RPMI8226 (cell line): ENCODE data around the gene NBPF12.
"Not testable (repeated sequence)": the region's sequence is repeated elsewhere in the genome, so short reads cannot be mapped to it uniquely, and the experiment has no call there.

Experiments used
- DNase-seq: peaks from one replicate; pipeline ENCODE4 v3.0.0-alpha.2; 2015

Gene NBPF12, protein sequence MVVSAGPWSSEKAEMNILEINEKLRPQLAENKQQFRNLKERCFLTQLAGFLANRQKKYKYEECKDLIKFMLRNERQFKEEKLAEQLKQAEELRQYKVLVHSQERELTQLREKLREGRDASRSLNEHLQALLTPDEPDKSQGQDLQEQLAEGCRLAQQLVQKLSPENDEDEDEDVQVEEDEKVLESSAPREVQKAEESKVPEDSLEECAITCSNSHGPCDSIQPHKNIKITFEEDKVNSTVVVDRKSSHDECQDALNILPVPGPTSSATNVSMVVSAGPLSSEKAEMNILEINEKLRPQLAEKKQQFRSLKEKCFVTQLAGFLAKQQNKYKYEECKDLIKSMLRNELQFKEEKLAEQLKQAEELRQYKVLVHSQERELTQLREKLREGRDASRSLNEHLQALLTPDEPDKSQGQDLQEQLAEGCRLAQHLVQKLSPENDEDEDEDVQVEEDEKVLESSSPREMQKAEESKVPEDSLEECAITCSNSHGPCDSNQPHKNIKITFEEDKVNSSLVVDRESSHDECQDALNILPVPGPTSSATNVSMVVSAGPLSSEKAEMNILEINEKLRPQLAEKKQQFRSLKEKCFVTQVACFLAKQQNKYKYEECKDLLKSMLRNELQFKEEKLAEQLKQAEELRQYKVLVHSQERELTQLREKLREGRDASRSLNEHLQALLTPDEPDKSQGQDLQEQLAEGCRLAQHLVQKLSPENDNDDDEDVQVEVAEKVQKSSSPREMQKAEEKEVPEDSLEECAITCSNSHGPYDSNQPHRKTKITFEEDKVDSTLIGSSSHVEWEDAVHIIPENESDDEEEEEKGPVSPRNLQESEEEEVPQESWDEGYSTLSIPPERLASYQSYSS (N-terminal part only)

GRCh38 chr1:146938242-146938902 is at the start of gene NBPF12:
Gene NBPF12 (plus strand): TSS chr1:146938324. CDS start chr1:146960144, 21,820 bp downstream.
- peak; percentile 89 for DNase-seq

- DNase-seq = not testable (repeated sequence)
These were observed 46.8 kb upstream of the NBPF12 start for GRCh38 chr1:146891355-146891754.

- not testable (repeated sequence) for DNase-seq
These were observed 45.8 kb upstream of the NBPF12 start for GRCh38 chr1:146892331-146892730.

DNA sequence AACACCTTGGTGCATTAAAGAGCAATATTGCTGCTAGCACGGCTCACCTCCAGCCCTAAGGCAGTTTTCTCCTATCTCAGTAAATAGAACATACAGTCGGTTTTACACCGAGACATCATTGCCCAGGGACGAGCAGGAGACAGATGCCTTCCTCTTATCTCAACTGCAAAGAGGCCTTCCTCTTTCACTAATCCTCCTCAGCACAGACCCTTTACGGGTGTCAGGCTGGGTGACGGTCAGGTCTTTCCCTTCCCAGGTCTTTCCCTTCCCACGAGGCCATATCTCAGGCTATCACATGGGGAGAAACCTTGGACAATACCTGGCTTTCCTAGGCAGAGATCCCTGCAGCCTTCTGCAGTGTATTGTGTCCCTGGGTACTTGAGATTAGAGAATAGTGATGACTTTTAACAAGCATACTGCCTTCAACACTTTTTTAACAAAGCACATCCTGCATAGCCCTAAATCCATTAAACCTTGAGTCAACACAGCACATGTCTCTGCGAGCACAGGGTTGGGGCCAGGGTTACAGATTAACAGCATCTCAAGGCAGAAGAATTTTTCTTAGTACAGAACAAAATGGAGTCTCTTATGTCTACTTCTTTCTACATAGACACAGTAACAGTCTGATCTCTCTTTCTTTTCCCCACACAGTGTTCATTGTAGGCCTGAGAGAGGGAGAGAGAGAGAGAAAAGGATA is 30.4 kb upstream of the NBPF12 start:
- DNase-seq = not testable (repeated sequence)

- not testable (repeated sequence) for DNase-seq
These were observed 25.1 kb upstream of the NBPF12 start for GRCh38 chr1:146912975-146913374.

GRCh38 chr1:146920811-146921210 is 17.3 kb upstream of the NBPF12 start:
- not testable (repeated sequence) for DNase-seq

DNA sequence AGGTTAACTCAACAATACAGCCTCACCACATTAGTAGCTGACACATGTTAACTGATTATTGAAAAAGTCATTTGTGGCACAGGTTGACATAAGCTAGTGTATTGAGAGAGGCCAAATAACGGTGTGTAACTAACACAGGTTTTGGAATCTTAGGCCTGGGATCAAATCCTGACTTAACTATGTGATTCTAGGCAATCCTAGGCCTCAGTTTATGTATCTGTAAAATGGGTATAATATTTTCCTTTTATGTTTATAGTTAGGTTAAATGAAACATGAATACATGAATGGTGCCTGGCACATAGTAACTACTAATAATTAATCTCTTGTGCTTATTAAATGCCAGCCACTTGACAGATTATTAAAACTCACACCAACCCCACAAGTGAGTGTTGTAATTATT is 15.5 kb upstream of the NBPF12 start:
- not testable (repeated sequence) for DNase-seq

DNA sequence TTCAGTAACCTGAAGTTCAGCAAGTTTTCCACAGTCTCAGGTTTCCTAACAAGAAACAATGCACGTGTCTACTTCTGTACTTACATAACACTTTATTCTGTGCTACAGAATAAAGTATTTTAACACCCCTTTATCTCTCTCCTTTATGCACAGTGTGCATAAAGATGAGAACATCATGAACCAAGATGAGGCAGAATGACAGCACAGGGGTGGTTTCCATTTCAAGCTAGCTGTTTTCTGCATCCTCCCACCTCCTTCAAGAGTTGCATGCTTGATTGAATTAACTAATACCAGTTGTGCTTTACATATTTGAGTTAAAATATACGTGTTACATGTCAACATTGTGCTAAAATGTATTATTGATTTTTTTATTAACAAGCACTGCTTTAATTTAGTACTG is 14.0 kb upstream of the NBPF12 start:
- not testable (repeated sequence) for DNase-seq

- DNase-seq = not testable (repeated sequence)
These were observed 11.7 kb upstream of the NBPF12 start for GRCh38 chr1:146926413-146926812.

DNA sequence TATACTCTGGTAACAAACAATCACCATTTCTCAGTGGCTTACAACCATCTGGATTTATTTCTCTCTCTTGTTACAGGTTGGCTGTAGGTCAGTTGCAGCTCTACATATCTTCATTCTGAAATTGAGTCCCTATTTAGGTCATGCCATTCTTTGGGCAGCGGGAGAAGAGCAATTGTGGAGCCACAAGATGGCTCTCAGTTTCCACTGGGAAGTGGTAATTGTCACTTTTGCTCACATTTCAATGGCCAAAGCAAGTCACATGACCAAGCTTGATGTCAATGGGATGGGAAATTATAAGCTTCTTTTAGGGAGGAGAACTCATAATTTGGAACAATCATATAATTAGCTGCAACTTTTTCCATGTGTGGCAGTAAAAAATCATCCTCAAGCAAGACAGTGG is 7.9 kb upstream of the NBPF12 start:
- not testable (repeated sequence) for DNase-seq

DNA sequence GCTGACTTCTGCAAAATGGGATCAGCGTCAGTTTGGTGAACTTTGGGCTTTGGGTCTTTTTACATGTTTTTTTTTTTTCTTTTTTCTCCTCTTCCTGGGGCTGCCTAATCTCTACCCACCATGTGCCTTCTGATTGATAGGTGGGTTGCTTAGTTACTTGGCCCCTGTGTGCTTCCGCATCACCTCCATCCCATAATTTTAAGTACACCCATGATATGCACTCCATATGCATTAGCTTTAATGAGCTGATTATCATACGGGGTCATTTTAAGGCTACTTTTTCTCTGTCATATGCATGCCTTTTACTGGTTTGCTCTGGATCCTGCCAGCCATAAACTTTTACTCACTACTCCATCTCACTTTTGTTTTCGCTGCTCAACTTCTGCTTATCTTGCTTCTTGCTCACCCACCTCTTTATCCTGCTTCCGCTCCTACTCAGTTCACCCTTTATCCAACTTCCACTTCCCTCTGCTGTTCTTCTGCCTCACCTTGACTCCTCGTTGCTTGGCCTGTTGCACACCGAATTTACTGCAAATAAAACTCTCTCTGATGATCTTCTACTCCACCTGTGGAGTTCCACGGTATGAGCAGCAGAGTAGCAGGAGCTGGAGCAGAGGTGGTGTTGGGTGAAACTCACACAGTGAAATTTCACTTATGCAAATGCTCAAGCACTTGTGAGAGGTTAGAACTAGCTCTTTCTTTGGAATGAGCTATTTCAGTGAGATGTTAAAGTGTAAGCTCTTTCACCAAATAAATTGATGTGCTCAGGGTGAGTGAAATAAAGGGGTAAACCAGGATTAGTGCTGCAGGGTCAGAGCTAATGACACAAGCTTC is 3.5 kb upstream of the NBPF12 start:
- peak; percentile 15 for DNase-seq

GRCh38 chr1:146937462-146937861 is 662 bp upstream of the NBPF12 start:
- DNase-seq = not testable (repeated sequence)

GRCh38 chr1:146938927-146939786 is 1.0 kb downstream of the NBPF12 start:
- DNase-seq = peak; percentile 85

DNA sequence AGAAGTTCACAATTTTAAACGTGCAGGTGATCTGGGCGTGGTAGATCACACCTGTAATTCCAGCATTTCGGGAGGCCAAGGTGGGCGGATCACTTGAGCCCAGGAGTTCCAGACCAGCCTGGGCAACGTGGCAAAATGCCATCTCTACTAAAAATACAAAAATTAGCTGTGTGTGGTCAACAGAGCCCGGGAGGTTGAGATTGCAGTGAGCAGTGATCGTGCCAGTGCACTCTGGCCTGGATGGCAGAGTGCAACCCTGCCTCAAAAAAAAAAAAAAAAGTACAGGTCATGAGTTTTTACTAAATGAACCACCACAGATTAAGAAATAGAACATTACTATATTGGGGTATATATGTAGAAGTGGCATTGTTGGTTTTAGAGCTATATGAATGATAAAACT is 2.2 kb downstream of the NBPF12 start:
- DNase-seq = not testable (repeated sequence)

- DNase-seq = not testable (repeated sequence)
These were observed 5.3 kb downstream of the NBPF12 start for GRCh38 chr1:146943342-146943886.

- DNase-seq = not testable (repeated sequence)
These were observed 10.0 kb downstream of the NBPF12 start for GRCh38 chr1:146948127-146948526.

DNA sequence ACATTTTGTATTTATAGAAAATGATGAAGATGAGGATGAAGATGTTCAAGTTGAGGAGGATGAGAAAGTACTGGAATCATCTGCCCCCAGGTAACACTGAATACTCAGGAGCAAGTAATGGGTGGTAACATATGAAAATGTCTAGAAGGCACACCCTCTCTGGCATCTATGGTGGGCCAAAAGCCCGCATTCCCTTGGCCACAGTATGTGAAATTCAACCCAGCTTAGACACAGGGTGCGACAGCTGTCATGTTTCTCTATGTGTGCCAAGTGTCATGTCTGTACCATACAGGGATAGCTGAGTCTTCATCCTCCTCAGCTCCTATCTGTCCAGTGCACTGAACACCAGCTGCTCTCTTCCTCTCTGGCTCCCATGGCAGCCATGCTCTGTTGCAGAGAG is 26.2 kb downstream of the NBPF12 start:
- DNase-seq = not testable (repeated sequence)

GRCh38 chr1:146966351-146966750 is 28.2 kb downstream of the NBPF12 start:
- not testable (repeated sequence) for DNase-seq

DNA sequence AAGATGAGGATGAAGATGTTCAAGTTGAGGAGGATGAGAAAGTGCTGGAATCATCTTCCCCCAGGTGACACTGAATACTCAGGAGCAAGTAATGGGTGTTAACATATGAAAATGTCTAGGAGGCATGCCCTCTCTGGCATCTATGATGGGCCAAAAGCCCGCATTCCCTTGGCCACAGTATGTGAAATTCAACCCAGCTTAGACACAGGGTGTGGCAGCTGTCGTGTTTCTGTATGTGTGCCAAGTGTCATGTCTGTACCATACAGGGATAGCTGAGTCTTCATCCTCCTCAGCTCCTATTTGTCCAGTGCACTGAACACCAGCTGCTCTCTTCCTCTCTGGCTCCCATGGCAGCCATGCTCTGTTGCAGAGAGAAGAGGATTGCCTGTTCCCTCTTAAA is 32.5 kb downstream of the NBPF12 start:
- not testable (repeated sequence) for DNase-seq

- DNase-seq = not testable (repeated sequence)
These were observed 34.6 kb downstream of the NBPF12 start for GRCh38 chr1:146972681-146973080.
